Measurements from ENCODE around the gene NF1.
"Not testable (repeated sequence)": the region's sequence is repeated elsewhere in the genome, so short reads cannot be mapped to it uniquely, and the experiment has no call there.

Gene NF1

GRCh38 chr17:31261601-31262000, 166.8 kb downstream of the NF1 start:
- H3K27ac Mint-ChIP-seq = no peak overlapping the region
- H3K36me3 Mint-ChIP-seq (ENCODE audit: low read depth) = peaks cover 47% of the 10 kb centered on the region
- no peaks in the 10 kb centered on the region for H3K9me3 Mint-ChIP-seq
- no peaks in the 10 kb centered on the region for H3K4me1 Mint-ChIP-seq
- H3K4me3 Mint-ChIP-seq = no peak overlapping the region
- no peak for TF ChIP-seq CTCF (IDR thresholded peaks at IDR 0.05; ENCODE audit: unreplicated experiment in 3 of 3)
- H3K27me3 Mint-ChIP-seq (ENCODE audit: low read depth) = no peaks in the 10 kb centered on the region

- H3K27me3 Mint-ChIP-seq (ENCODE audit: low read depth); H3K27ac Mint-ChIP-seq; H3K9me3 Mint-ChIP-seq; H3K4me3 Mint-ChIP-seq; H3K4me1 Mint-ChIP-seq: not testable (repeated sequence)
- H3K36me3 Mint-ChIP-seq (ENCODE audit: low read depth) = peaks cover 60% of the 10 kb centered on the region
Measured at GRCh38 chr17:31262923-31263322, 168.1 kb downstream of the NF1 start.

- no peaks in the 10 kb centered on the region for H3K9me3 Mint-ChIP-seq
- no peak overlapping the region for H3K27ac Mint-ChIP-seq
- no peaks in the 10 kb centered on the region for H3K27me3 Mint-ChIP-seq (ENCODE audit: low read depth)
- peaks cover 11% of the 10 kb centered on the region for H3K4me1 Mint-ChIP-seq
- H3K36me3 Mint-ChIP-seq (ENCODE audit: low read depth) = peaks cover 69% of the 10 kb centered on the region
- H3K4me3 Mint-ChIP-seq = no peak overlapping the region
- TF ChIP-seq CTCF (IDR thresholded peaks at IDR 0.05; ENCODE audit: unreplicated experiment in 3 of 3) = peak in 1 of 3 experiments; percentile 8
Measured at GRCh38 chr17:31266042-31266441, 171.3 kb downstream of the NF1 start.

GRCh38 chr17:31269036-31269577, 174.3 kb downstream of the NF1 start:
- H3K36me3 Mint-ChIP-seq (ENCODE audit: low read depth) = peaks cover 73% of the 10 kb centered on the region
- no peak overlapping the region for H3K4me3 Mint-ChIP-seq
- H3K9me3 Mint-ChIP-seq = no peaks in the 10 kb centered on the region
- no peak for TF ChIP-seq CTCF (IDR thresholded peaks at IDR 0.05; ENCODE audit: unreplicated experiment in 3 of 3)
- H3K27me3 Mint-ChIP-seq (ENCODE audit: low read depth) = no peaks in the 10 kb centered on the region
- peak overlapping the region; percentile 38 to 84 (median 74) for H3K27ac Mint-ChIP-seq
- peaks cover 11% of the 10 kb centered on the region for H3K4me1 Mint-ChIP-seq

GRCh38 chr17:31269578-31269983, 174.8 kb downstream of the NF1 start:
- Mint-ChIP-seq H3K27ac (peak overlapping the region; percentile 34 to 84 (median 74)), H3K4me3 (no peak overlapping the region), H3K4me1 (peaks cover 11% of the 10 kb centered on the region), H3K27me3 (ENCODE audit: low read depth) (no peaks in the 10 kb centered on the region), H3K36me3 (ENCODE audit: low read depth) (peaks cover 73% of the 10 kb centered on the region), H3K9me3 (no peaks in the 10 kb centered on the region)
- TF ChIP-seq CTCF (IDR thresholded peaks at IDR 0.05; ENCODE audit: unreplicated experiment in 3 of 3) = no peak

- Mint-ChIP-seq H3K27ac (no peak overlapping the region), H3K36me3 (ENCODE audit: low read depth) (peaks cover 73% of the 10 kb centered on the region), H3K9me3 (no peaks in the 10 kb centered on the region), H3K4me3 (no peak overlapping the region), H3K4me1 (peaks cover 11% of the 10 kb centered on the region), H3K27me3 (ENCODE audit: low read depth) (no peaks in the 10 kb centered on the region)
- TF ChIP-seq CTCF (IDR thresholded peaks at IDR 0.05; ENCODE audit: unreplicated experiment in 3 of 3) = no peak
Measured at GRCh38 chr17:31272236-31272635, 177.5 kb downstream of the NF1 start.
